ENCODE results near the gene MT1A.

Gene MT1A

GRCh38 chr16:56632156-56632847, 6.2 kb upstream of the MT1A start, which contains the start of gene MT1M:
Gene MT1M, plus strand, starts transcription at chr16:56632659. Its CDS starts 73 bp downstream, at chr16:56632732.
- DNase-seq, result no peak

- DNase-seq, result no peak
Observed at GRCh38 chr16:56632848-56633365, 5.6 kb upstream of the MT1A start.

- no peak for DNase-seq
Observed at GRCh38 chr16:56633535-56633934, 4.9 kb upstream of the MT1A start.

- DNase-seq, result no peak
Observed at GRCh38 chr16:56634715-56635440, 3.6 kb upstream of the MT1A start.

- DNase-seq, result no peak
Observed at GRCh38 chr16:56635441-56635967, 3.0 kb upstream of the MT1A start.

- DNase-seq, result no peak
Observed at GRCh38 chr16:56636616-56637413, 1.7 kb upstream of the MT1A start.

GRCh38 chr16:56639045-56639444, 579 bp downstream of the MT1A start:
- DNase-seq, result no peak

- no peak for DNase-seq
Observed at GRCh38 chr16:56640076-56640475, 1.6 kb downstream of the MT1A start.

- no peak for DNase-seq
Observed at GRCh38 chr16:56641166-56641565, 2.7 kb downstream of the MT1A start.

GRCh38 chr16:56643080-56643778, 4.8 kb downstream of the MT1A start:
- no peak for DNase-seq

GRCh38 chr16:56643833-56644232, 5.4 kb downstream of the MT1A start:
- no peak for DNase-seq

GRCh38 chr16:56645311-56645710, 6.8 kb downstream of the MT1A start:
- DNase-seq, result no peak

GRCh38 chr16:56645838-56646237, 7.4 kb downstream of the MT1A start:
- no peak for DNase-seq

GRCh38 chr16:56647641-56648431, 9.4 kb downstream of the MT1A start:
- no peak for DNase-seq

- no peak for DNase-seq
Observed at GRCh38 chr16:56649271-56649670, 10.8 kb downstream of the MT1A start.

GRCh38 chr16:56649820-56650219, 11.4 kb downstream of the MT1A start:
- DNase-seq, result no peak

GRCh38 chr16:56651586-56651985, 13.1 kb downstream of the MT1A start, which contains the start of gene MT1B:
Gene MT1B, plus strand, starts transcription at chr16:56651886. Its CDS starts 68 bp downstream, at chr16:56651954.
- no peak for DNase-seq

GRCh38 chr16:56652600-56652999, 14.1 kb downstream of the MT1A start:
- no peak for DNase-seq

- DNase-seq, result no peak
Observed at GRCh38 chr16:56653218-56653617, 14.8 kb downstream of the MT1A start.

- DNase-seq, result no peak
Observed at GRCh38 chr16:56657555-56658326, 19.3 kb downstream of the MT1A start, which contains the start of gene MT1F. Gene MT1F, plus strand, starts transcription at chr16:56657959. Its CDS starts 100 bp downstream, at chr16:56658059.

Measured in SHP77 treated with DMSO at 0.1 percent for 48 hours (cell line).